Neutrophil (primary cell): ENCODE measurements around the gene NPRL2.
A peak's percentile ranks its signal among the peaks of the same experiment; 100 is the strongest.

Source experiments
- H3K27ac ChIP-seq: fragments of 200-600 bp; sonication (generic); 2 replicates; pipeline ENCODE4 v1.5.1; 2016; ENCODE audit warnings: mild to moderate bottlenecking, moderate library complexity
- H3K27me3 ChIP-seq: fragments of 200-600 bp; sonication (generic); 2 replicates; pipeline ENCODE4 v1.6.0; 2016; ENCODE audit warnings: mild to moderate bottlenecking
- H3K36me3 ChIP-seq: fragments of 200-600 bp; sonication (generic); 2 replicates; pipeline ENCODE4 v1.5.1; 2017
- H3K4me1 ChIP-seq, 2 experiments: fragments of 200-600 bp in 1 of 2; sonication (generic) in 1 of 2; 1 replicate in 1 of 2; 2 replicates in 1 of 2; pipeline versions ENCODE4 v1.5.1 to v1.6.1; 2013 to 2016; ENCODE audit warnings: low read depth in 1 of 2, low read length in 1 of 2, mild to moderate bottlenecking in 1 of 2, moderate library complexity in 1 of 2; ENCODE audit not compliant: control insufficient read depth in 1 of 2, insufficient read depth in 1 of 2
- H3K4me3 ChIP-seq, 2 experiments: fragments of 200-600 bp in 1 of 2; sonication (generic) in 1 of 2; 1 replicate in 1 of 2; 2 replicates in 1 of 2; pipeline ENCODE4 v1.5.1; 2013 to 2016; ENCODE audit warnings: low read depth in 1 of 2, low read length in 1 of 2, mild to moderate bottlenecking in 1 of 2, moderate library complexity in 1 of 2
- H3K9me3 ChIP-seq: fragments of 200-600 bp; sonication (generic); 2 replicates; pipeline ENCODE4 v1.5.1; 2016
- TF ChIP-seq, protein P1 (sequence below): fragments of 200-600 bp; sonication (generic); IDR thresholded peaks from 2 replicates; pipeline ENCODE4 v1.5.1; 2016; ENCODE audit warnings: antibody characterized with exemption

Gene NPRL2

DNA sequence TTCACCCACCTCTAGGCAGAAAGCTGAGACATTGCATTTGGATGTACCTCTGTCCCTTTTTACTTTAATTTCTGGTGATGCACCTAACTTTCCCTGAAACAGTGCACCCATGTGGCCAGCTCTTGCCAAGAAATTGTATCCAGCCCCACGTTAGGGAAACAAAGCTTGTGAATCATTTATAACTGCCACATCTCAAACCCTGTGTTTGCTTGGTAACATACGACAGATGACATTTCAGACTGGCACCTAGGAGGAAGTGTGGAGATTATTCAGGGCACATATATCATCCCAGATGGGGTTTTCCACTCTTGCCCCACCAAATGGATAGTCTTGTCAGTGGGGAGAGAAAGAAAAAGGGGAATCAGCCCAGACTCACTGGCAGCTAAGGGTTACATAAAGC is 2.2 kb upstream of the NPRL2 start:
- Histone ChIP-seq H3K4me1 (peaks cover 47 to 51% of the 10 kb centered on the region in 2 experiments), H3K9me3 (no peaks in the 10 kb centered on the region), H3K36me3 (peaks cover 66% of the 10 kb centered on the region), H3K27me3 (no peaks in the 10 kb centered on the region), H3K27ac (peak overlapping the region; percentile 43), H3K4me3 (no peak overlapping the region)
- TF ChIP-seq, protein P1, sequence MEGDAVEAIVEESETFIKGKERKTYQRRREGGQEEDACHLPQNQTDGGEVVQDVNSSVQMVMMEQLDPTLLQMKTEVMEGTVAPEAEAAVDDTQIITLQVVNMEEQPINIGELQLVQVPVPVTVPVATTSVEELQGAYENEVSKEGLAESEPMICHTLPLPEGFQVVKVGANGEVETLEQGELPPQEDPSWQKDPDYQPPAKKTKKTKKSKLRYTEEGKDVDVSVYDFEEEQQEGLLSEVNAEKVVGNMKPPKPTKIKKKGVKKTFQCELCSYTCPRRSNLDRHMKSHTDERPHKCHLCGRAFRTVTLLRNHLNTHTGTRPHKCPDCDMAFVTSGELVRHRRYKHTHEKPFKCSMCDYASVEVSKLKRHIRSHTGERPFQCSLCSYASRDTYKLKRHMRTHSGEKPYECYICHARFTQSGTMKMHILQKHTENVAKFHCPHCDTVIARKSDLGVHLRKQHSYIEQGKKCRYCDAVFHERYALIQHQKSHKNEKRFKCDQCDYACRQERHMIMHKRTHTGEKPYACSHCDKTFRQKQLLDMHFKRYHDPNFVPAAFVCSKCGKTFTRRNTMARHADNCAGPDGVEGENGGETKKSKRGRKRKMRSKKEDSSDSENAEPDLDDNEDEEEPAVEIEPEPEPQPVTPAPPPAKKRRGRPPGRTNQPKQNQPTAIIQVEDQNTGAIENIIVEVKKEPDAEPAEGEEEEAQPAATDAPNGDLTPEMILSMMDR = no peak

DNA sequence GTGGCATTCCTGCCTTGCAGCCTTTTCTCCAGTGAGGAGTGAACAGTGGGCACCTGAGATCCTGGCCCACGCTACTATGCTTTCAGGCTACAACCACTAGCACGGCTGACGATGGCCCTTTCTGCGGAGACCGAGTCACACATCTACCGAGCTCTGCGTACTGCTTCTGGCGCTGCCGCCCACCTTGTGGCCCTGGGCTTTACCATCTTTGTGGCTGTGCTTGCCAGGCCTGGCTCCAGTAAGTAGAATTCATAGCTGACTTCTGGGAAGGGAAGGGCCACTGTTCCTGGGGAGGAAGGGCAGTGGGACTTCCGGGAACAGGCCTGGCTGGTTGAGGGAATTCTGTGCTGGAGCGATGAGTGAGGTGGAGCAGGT is 735 bp upstream of the NPRL2 start:
- Histone ChIP-seq H3K36me3 (peaks cover 57% of the 10 kb centered on the region), H3K4me3 (peak overlapping the region; percentile 84 to 85), H3K4me1 (peaks cover 33 to 36% of the 10 kb centered on the region in 2 experiments), H3K27ac (peak overlapping the region; percentile 94), H3K9me3 (no peaks in the 10 kb centered on the region), H3K27me3 (no peaks in the 10 kb centered on the region)
- TF ChIP-seq, protein P1 = no peak

DNA sequence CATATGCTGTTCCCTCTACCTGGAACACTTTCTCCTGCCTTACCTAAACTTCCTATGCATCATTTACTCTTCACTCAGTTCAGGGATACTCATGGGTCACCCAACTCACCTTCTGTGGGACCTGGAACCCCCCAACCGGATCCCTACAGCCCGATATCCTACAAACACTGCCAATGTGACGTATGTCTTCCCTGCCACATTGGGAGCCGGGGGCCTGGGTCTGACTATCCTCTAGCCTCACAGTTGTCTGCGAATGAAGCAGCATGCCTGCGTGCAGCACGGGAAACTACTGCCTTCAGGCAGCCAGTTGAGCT is 405 bp downstream of the NPRL2 start:
- H3K4me1 ChIP-seq = peaks cover 35 to 37% of the 10 kb centered on the region in 2 experiments
- no peaks in the 10 kb centered on the region for H3K27me3 ChIP-seq
- H3K9me3 ChIP-seq = no peaks in the 10 kb centered on the region
- TF ChIP-seq, protein P1 = no peak
- peak overlapping the region; percentile 94 for H3K27ac ChIP-seq
- peak overlapping the region; percentile 84 to 85 for H3K4me3 ChIP-seq
- peaks cover 46% of the 10 kb centered on the region for H3K36me3 ChIP-seq

DNA sequence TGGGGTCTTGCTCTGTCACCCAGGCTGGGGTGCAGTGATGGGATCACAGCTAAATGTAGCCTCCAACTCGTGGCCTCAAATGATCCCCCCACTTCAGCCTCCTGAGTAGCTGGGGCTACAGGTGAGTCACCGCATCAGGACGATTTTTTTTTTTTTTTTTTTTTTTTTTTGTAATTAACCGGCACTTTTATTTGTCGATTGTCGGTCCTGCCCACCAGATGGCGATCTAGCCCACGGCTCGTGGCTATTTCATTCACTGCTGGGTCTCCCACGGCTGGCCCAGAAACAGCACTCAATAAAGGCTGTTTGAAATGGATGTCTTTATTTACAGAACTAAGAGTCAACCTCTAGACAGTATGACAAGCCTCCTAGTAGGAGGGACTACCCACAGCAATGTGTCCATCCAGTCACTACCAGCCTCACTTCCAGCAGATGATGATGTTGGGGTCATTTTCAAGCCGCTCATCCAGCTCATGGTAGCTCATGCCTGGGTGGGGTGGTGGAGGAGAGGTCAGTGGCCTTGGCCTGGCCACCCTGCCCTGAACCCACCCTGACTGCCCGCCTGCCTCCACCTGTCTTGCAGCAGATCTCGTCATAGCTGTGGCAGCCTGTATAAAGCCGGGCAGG is 3.3 kb downstream of the NPRL2 start:
- TF ChIP-seq, protein P1 = peak; percentile 22
- peak overlapping the region; percentile 45 for H3K27ac ChIP-seq
- H3K4me3 ChIP-seq = no peak overlapping the region
- no peaks in the 10 kb centered on the region for H3K27me3 ChIP-seq
- no peaks in the 10 kb centered on the region for H3K9me3 ChIP-seq
- peaks cover 21% of the 10 kb centered on the region for H3K36me3 ChIP-seq
- H3K4me1 ChIP-seq = peaks cover 53 to 54% of the 10 kb centered on the region in 2 experiments

DNA sequence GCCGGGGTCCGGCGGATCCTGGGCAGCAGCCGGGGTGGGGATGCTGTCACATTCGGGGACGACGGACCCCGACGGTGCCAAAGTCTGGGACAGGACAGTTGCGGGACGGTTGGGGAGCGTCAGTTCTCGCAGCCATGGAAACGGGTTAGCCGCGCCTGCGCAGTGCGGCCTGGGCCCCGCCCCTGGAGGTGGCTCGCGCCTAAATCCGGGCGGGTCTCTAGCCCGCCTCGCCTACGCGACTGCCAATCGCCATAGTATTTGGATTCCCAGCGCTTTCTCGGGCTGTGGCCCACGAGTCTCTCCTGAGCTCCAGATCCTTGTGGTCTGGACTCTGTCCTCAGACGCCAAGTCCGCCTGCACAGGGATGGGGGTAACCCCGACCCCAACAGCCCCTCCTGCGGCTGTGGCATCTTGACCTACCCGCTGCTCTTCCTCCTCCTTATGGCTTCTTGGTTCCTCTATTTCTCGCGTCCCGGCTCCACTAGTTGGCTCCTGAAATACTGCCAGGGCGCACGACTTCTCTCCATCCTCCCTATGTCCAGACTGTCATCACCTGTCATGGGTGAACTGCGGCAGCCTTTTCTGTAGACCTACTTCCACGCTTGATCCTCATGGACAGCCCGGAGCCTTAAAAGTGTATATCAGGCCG is 4.9 kb downstream of the NPRL2 start, which contains the start of gene ZMYND10:
ZMYND10 (minus strand) TSS at position 147 of the 649 bp plus-strand sequence. CDS start 153 bp downstream, outside the sequence.
- Histone ChIP-seq H3K9me3 (no peaks in the 10 kb centered on the region), H3K27me3 (no peaks in the 10 kb centered on the region), H3K4me3 (peak within 1 kb of the TSS; percentile 53 to 67), H3K36me3 (peaks cover 14% of the 10 kb centered on the region), H3K27ac (peak within 1 kb of the TSS; percentile 58), H3K4me1 (peaks cover 59 to 61% of the 10 kb centered on the region in 2 experiments)
- TF ChIP-seq, protein P1 = no peak
